A549 (cell line): ENCODE measurements around the gene ARMS2. TPM values are rescaled to one million over a fixed set of nuclear protein-coding genes. Genes with fewer than 3 reads are reported as not detected.

Experiments used
- ATAC-seq, 2 experiments: fragments of 200-7000 bp in 1 of 2; fragments of >200 bp in 1 of 2; cut with Nextera tagmentation in 1 of 2; cut with Tn5 transposase in 1 of 2; 3 replicates each; pipeline versions ENCODE4 v1.8.0 to v1.9.1; 2018 to 2020; ENCODE audit warnings: mild to moderate bottlenecking in 1 of 2, moderate library complexity in 1 of 2
- CTCF ChIA-PET: fragments of 300-600 bp; sonication (Branson Sonifier 250); formaldehyde crosslinking; extraction: SDS; loops from one replicate; lab custom pipeline; 2021; ENCODE audit warnings: antibody characterized with exemption, inconsistent platforms; lab: Yijun Ruan, JAX
- POLR2A ChIA-PET: fragments of 350-600 bp; formaldehyde crosslinking; extraction: SDS; loops from one replicate; lab custom pipeline; 2021; ENCODE audit warnings: antibody characterized with exemption, inconsistent platforms; lab: Yijun Ruan, JAX
- DNase-seq, 2 experiments: peaks; one replicate each; pipeline versions ENCODE4 v3.0.0 to v3.0.0-alpha.2; 2011 to 2016; ENCODE audit warnings: low read depth in 1 of 2, low spot score in 1 of 2
- FAIRE-seq: peaks from 2 replicates; lab custom pipeline; 2011; peaks lifted over from hg19 to GRCh38; lab: Jason Lieb, UNC
- H3K27ac ChIP-seq, 2 experiments: fragments of >200 bp; sonication (Bioruptor Twin); formaldehyde crosslinking; 3 replicates each; pipeline ENCODE4 v1.5.1; 2016 to 2017
- H3K4me1 ChIP-seq: fragments of >200 bp; sonication (Bioruptor Twin); formaldehyde crosslinking; 3 replicates; pipeline ENCODE4 v1.6.1; 2016
- H3K4me2 ChIP-seq: fragments of >200 bp; sonication (Bioruptor Twin); formaldehyde crosslinking; 3 replicates; pipeline ENCODE4 v1.6.1; 2016
- H3K4me3 ChIP-seq: fragments of >200 bp; sonication (Bioruptor Twin); formaldehyde crosslinking; 3 replicates; pipeline ENCODE4 v1.5.1; 2016
- H3K9me3 ChIP-seq: fragments of >200 bp; sonication (Bioruptor Twin); formaldehyde crosslinking; 3 replicates; pipeline ENCODE4 v1.6.1; 2016
- BHLHE40 ChIP-seq: IDR thresholded peaks from 2 replicates; pipeline ENCODE4 v1.6.1; 2012; ENCODE audit warnings: low read depth, low read length, inconsistent platforms
- CBX2 ChIP-seq: fragments of 200-600 bp; sonication (generic); IDR thresholded peaks from 2 replicates; pipeline ENCODE4 v1.6.1; 2016; ENCODE audit warnings: low read depth, mild to moderate bottlenecking, borderline replicate concordance
- CEBPB ChIP-seq, 2 experiments: fragments of >200 bp in 1 of 2; sonication (Bioruptor Twin) in 1 of 2; formaldehyde crosslinking in 1 of 2; IDR thresholded peaks; 2 replicates each; pipeline ENCODE4 v1.6.1; 2012 to 2016
- CHD4 ChIP-seq: fragments of 200-600 bp; sonication (generic); IDR thresholded peaks from 2 replicates; pipeline ENCODE4 v1.6.1; 2016; ENCODE audit warnings: antibody characterized with exemption, mild to moderate bottlenecking, borderline replicate concordance
- CTCF ChIP-seq: fragments of >200 bp; sonication (Bioruptor Twin); formaldehyde crosslinking; IDR thresholded peaks from 3 replicates; pipeline ENCODE4 v1.5.1; 2016
- ELK1 ChIP-seq: fragments of 150-350 bp; IDR thresholded peaks from 2 replicates; pipeline ENCODE4 v1.6.1; 2014; ENCODE audit warnings: low read depth, mild to moderate bottlenecking, low read length
- EP300 ChIP-seq, 2 experiments: fragments of >200 bp; sonication (Bioruptor Twin); formaldehyde crosslinking; IDR thresholded peaks; 2 replicates in 1 of 2; 3 replicates in 1 of 2; pipeline ENCODE4 v1.6.1; 2016 to 2017
- FOSL2 ChIP-seq, 2 experiments: fragments of 450-650 bp in 1 of 2; fragments of >200 bp in 1 of 2; sonication (Bioruptor Twin) in 1 of 2; formaldehyde crosslinking; IDR thresholded peaks; 2 replicates each; pipeline versions ENCODE4 v1.5.0 to v1.6.1; 2016 to 2020; ENCODE audit warnings: mild to moderate bottlenecking in 1 of 2, moderate library complexity in 1 of 2
- FOXS1 ChIP-seq: fragments of 250-450 bp; sonication (Bioruptor Pico); IDR thresholded peaks from 2 replicates; pipeline ENCODE4 v1.5.0; 2020; ENCODE audit warnings: mild to moderate bottlenecking, moderate library complexity
- GATA3 ChIP-seq: IDR thresholded peaks from 2 replicates; pipeline ENCODE4 v1.6.1; 2012; ENCODE audit warnings: borderline replicate concordance
- HOXA7 ChIP-seq: fragments of 250-450 bp; sonication (Bioruptor Pico); IDR thresholded peaks from 2 replicates; pipeline ENCODE4 v1.5.0; 2020; ENCODE audit warnings: mild to moderate bottlenecking, moderate library complexity
- JUN ChIP-seq, 2 experiments: fragments of >200 bp; sonication (Bioruptor Twin); formaldehyde crosslinking; IDR thresholded peaks; 2 replicates in 1 of 2; 3 replicates in 1 of 2; pipeline ENCODE4 v1.6.1; 2016 to 2017
- JUNB ChIP-seq: fragments of >200 bp; sonication (Bioruptor Twin); formaldehyde crosslinking; IDR thresholded peaks from 2 replicates; pipeline ENCODE4 v1.6.1; 2016
- KDM5A ChIP-seq: fragments of 200-600 bp; sonication (generic); IDR thresholded peaks from 2 replicates; pipeline ENCODE4 v1.6.1; 2016; ENCODE audit warnings: antibody characterized with exemption, mild to moderate bottlenecking
- MAFK ChIP-seq: fragments of 450-650 bp; IDR thresholded peaks from 2 replicates; pipeline ENCODE4 v1.6.1; 2014; ENCODE audit not compliant: partially characterized antibody
- MAX ChIP-seq: IDR thresholded peaks from 2 replicates; pipeline ENCODE4 v1.6.1; 2012
- MYC ChIP-seq: IDR thresholded peaks from 2 replicates; pipeline ENCODE4 v1.6.1; 2012; ENCODE audit warnings: mild to moderate bottlenecking, inconsistent platforms, low read length, improper control_type of control experiment, borderline replicate concordance
- NFE2L2 ChIP-seq: fragments of 150-350 bp; conservative IDR thresholded peaks from 2 replicates; pipeline ENCODE4 v1.6.1; 2014; ENCODE audit warnings: low read length
- NPAS2 ChIP-seq: fragments of 250-450 bp; sonication (Bioruptor Pico); IDR thresholded peaks from 2 replicates; pipeline ENCODE4 v1.8.0; 2022; ENCODE audit warnings: mild to moderate bottlenecking, moderate library complexity, borderline replicate concordance
- NR3C1 ChIP-seq: fragments of >200 bp; sonication (Bioruptor Twin); formaldehyde crosslinking; IDR thresholded peaks from 3 replicates; pipeline ENCODE4 v1.6.1; 2017
- RAD21 ChIP-seq, 2 experiments: fragments of >200 bp in 1 of 2; sonication (Bioruptor Twin) in 1 of 2; formaldehyde crosslinking in 1 of 2; IDR thresholded peaks in 1 of 2; conservative IDR thresholded peaks in 1 of 2; 2 replicates in 1 of 2; 3 replicates in 1 of 2; pipeline ENCODE4 v1.6.1; 2012 to 2018; ENCODE audit warnings: inconsistent platforms in 1 of 2
- SMC3 ChIP-seq: fragments of >200 bp; sonication (Bioruptor Twin); formaldehyde crosslinking; IDR thresholded peaks from 3 replicates; pipeline ENCODE4 v1.6.1; 2018; ENCODE audit warnings: inconsistent platforms
- SREBF2 ChIP-seq: fragments of 450-650 bp; IDR thresholded peaks from 2 replicates; pipeline ENCODE4 v1.6.1; 2014; ENCODE audit warnings: mild to moderate bottlenecking, moderate library complexity
- TFCP2L1 ChIP-seq: fragments of 250-450 bp; sonication (Bioruptor Pico); IDR thresholded peaks from 2 replicates; pipeline ENCODE4 v1.5.0; 2021; ENCODE audit warnings: mild to moderate bottlenecking
- TP53 ChIP-seq: fragments of 250-450 bp; sonication (Bioruptor Pico); IDR thresholded peaks from 2 replicates; pipeline ENCODE4 v1.5.0; 2021; ENCODE audit warnings: mild to moderate bottlenecking, moderate library complexity
- ZFP36 ChIP-seq: fragments of 450-650 bp; IDR thresholded peaks from 2 replicates; pipeline ENCODE4 v1.6.1; 2014; ENCODE audit warnings: borderline replicate concordance; ENCODE audit not compliant: partially characterized antibody
- WGBS: methylation state at CpG from one replicate; pipeline ENCODE4 v1.1.6; 2017; ENCODE audit errors: missing lambda C conversion rate; 5-methylcytosine and 5-hydroxymethylcytosine counted together
- polyA plus RNA-seq, 4 experiments: library from polyadenylated mRNA; depleted of rRNA in 3 of 4; stranded (reverse); fragments of >200 nt; fragmentation: RNase III in 1 of 4; extraction: RNeasy Plus Mini Kit Qiagen cat#74134 plus additional on column Dnase treatment in 1 of 4; gene quantifications; 2 replicates in 3 of 4; 3 replicates in 1 of 4; pipeline ENCODE4 v1.2.3, GENCODE V29; 2011 to 2017
- TF ChIP-seq, protein P1 (sequence below): fragments of >200 bp; sonication (Bioruptor Twin); formaldehyde crosslinking; IDR thresholded peaks from 2 replicates; pipeline ENCODE4 v1.6.1; 2016
- TF ChIP-seq, protein P2 (sequence below): fragments of >200 bp; sonication (Bioruptor Twin); formaldehyde crosslinking; IDR thresholded peaks from 3 replicates; pipeline ENCODE4 v1.6.1; 2016

ARMS2 gene
- polyA plus RNA-seq, 2 of the 4 experiments (the other 2 are of a cell fraction) = not detected

GRCh38 chr10:122468307-122468925, 14.0 kb downstream of the ARMS2 start:
- Histone ChIP-seq H3K4me3 (no peak overlapping the region), H3K27ac (peak overlapping the region; percentile 64 to 66), H3K4me1 (peaks cover 24% of the 10 kb centered on the region), H3K4me2 (peak overlapping the region; percentile 64), H3K9me3 (no peaks in the 10 kb centered on the region)
- DNase-seq (no peak), FAIRE-seq (no peak), ATAC-seq (peak; percentile 14 to 27)
- no peak for TF ChIP-seq ELK1
- TF ChIP-seq, protein P1, sequence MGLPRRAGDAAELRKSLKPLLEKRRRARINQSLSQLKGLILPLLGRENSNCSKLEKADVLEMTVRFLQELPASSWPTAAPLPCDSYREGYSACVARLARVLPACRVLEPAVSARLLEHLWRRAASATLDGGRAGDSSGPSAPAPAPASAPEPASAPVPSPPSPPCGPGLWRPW = no peak
- TF ChIP-seq FOSL2 (IDR thresholded peaks at IDR 0.05) = no peak
- TF ChIP-seq FOSL2 (CRISPR knock-in tag; IDR thresholded peaks at IDR 0.05) = no peak
- TF ChIP-seq JUN (IDR thresholded peaks at IDR 0.05) = no peak
- no peak for TF ChIP-seq CBX2
- no peak for TF ChIP-seq SREBF2
- TF ChIP-seq KDM5A = no peak
- no peak for TF ChIP-seq NPAS2 (CRISPR knock-in tag)
- TF ChIP-seq TP53 (CRISPR knock-in tag) = no peak
- TF ChIP-seq BHLHE40 = no peak
- ChIA-PET CTCF (interaction anchor here (0.8 to 4.1 kb wide), 14 partner anchors 9 to 325 kb away, joined by 3 to 19 read pairs (median 6); no protein-coding TSS in a partner anchor), POLR2A (interaction anchor here (1.1 to 1.3 kb wide), 2 partner anchors 94 to 97 kb away, joined by 3 to 8 read pairs; partner anchors contain the start of gene PLEKHA1)
- 90% methylated on average over 5 of the region's 5 CpGs for WGBS

DNA sequence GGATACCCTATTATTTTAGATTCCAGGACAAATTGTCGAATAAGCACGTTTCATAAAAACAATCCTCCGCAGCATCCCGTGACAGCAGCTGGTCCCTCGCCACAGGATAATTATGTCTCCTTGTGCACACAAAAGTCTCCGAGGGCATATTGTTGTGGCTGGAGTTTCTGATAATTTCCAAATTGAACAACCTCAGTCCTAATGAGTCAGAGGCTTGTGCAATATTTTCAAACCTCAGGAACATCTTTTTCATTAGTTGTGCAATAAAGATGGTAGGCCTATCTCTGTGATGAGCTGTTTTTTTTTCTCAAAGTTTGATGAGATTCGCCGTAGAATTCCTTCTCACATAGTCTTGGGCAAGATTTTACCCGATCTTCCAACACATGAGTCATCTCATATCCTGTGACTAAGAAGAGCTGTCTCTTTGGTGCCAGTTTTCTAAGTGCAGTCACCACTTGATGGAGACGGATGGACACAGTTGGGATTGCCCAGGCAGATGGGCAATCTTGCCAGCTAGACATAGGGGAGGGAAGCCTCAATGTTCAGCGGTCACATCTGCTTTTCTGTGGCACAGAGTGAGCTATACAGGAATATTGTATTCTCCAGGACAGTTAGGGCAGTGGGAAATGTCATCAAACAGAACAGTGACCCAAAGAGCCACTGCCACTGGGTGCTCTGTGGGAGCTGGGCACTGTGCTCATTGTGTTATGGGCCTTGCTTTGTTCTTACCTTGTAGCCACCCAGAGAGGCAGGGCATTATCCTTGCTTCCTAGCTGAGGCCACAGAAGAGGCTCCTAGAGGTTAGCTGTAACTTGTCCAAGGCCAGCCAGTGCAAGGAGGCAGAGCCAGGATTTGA, 14.7 kb downstream of the ARMS2 start:
- POLR2A ChIA-PET = interaction anchor here (0.6 to 1.3 kb wide), 5 partner anchors 10 to 96 kb away, joined by 3 to 8 read pairs (median 3); partner anchors contain the start of gene PLEKHA1
- peak; percentile 93 for FAIRE-seq
- no peaks in the 10 kb centered on the region for H3K9me3 ChIP-seq
- TF ChIP-seq MYC (0 out of 2 replicates have a peak, but pooled peaks have one; percentile 22), CEBPB (IDR thresholded peaks at IDR 0.05) (peak; percentile 99 to 100), TFCP2L1 (no peak), NR3C1 (no peak), JUN (IDR thresholded peaks at IDR 0.05) (peak; percentile 95 to 98), SMC3 (peak; percentile 56; the same call in 2 of the 3 replicates), NFE2L2 (no peak), CHD4 (no peak), EP300 (IDR thresholded peaks at IDR 0.05) (peak; percentile 82 to 84; a peak in 3 of 5 replicates), MAFK (peak; percentile 72), FOXS1 (no peak), HOXA7 (CRISPR knock-in tag) (no peak), JUNB (peak; percentile 100), MAX (peak; percentile 51; the same call in 1 of the 2 replicates), ZFP36 (no peak), CTCF (peak; percentile 29; the same call in 2 of the 3 replicates), CBX2 (no peak), RAD21 (conservative IDR thresholded peaks at IDR 0.05 in 1 of 2, IDR thresholded peaks at IDR 0.05 in 1 of 2) (peak; percentile 50 to 67), GATA3 (peak; percentile 57; the same call in 1 of the 2 replicates), FOSL2 (IDR thresholded peaks at IDR 0.05) (peak; percentile 99), FOSL2 (CRISPR knock-in tag; IDR thresholded peaks at IDR 0.05) (peak; percentile 98)
- TF ChIP-seq, protein P2, sequence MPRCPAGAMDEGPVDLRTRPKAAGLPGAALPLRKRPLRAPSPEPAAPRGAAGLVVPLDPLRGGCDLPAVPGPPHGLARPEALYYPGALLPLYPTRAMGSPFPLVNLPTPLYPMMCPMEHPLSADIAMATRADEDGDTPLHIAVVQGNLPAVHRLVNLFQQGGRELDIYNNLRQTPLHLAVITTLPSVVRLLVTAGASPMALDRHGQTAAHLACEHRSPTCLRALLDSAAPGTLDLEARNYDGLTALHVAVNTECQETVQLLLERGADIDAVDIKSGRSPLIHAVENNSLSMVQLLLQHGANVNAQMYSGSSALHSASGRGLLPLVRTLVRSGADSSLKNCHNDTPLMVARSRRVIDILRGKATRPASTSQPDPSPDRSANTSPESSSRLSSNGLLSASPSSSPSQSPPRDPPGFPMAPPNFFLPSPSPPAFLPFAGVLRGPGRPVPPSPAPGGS = peak; percentile 97
- TF ChIP-seq, protein P1 = peak; percentile 98
- ATAC-seq = peak; percentile 95 to 98
- DNase-seq = peak; percentile 88 to 89
- H3K4me2 ChIP-seq = peak overlapping the region; percentile 64
- WGBS = 3% methylated on average over 11 of the region's 11 CpGs
- H3K4me1 ChIP-seq = peaks cover 24% of the 10 kb centered on the region
- no peak overlapping the region for H3K4me3 ChIP-seq
- CTCF ChIA-PET = interaction anchor here (0.8 to 4.1 kb wide), 17 partner anchors 10 to 326 kb away, joined by 3 to 19 read pairs (median 5); no protein-coding TSS in a partner anchor
- peak overlapping the region; percentile 68 to 86 for H3K27ac ChIP-seq
